GM18861 (cell line): Measurements from ENCODE around the gene ADM2.

Source experiments
- ATAC-seq: cut with Tn5 transposase; IDR thresholded peaks from one replicate; pipeline ENCODE4 v1.9.1; 2021; ENCODE audit not compliant: unreplicated experiment

The ADM2 gene

GRCh38 chr22:50467341-50467740 lies 14.0 kb upstream of the ADM2 start:
- no peak for ATAC-seq

DNA sequence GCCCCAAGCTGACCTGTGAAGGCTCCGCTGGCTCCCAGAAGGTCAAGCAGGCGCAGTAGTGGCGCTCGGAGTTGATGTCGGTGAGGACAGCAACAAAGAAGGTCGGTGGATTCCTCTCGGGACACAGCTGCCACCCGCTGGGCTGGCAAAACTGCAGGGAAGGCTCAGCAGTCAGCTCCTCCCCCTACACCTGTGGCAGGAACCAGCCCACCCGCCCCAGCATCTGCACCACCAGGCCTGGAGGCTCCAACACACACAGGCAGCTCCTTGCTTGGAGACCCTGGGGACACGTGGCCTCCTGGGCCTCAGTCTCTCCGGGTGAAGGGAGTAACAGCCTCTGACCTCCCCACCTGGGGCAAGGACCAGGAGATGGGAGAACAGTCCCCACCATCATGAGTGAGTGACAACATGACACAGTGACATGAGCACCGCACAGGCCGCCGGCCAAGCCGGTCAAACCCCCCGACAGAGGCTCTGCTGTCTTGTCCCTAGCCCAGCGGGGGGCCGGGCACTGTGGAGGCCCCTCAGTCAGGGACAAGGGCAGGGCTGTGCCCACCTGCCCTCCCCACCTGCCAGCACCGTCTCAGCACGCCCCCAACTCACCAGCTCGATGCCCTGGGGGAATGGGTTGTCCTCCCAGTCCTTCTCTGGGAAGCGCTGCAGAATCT lies 13.4 kb upstream of the ADM2 start:
- ATAC-seq, result no peak

DNA sequence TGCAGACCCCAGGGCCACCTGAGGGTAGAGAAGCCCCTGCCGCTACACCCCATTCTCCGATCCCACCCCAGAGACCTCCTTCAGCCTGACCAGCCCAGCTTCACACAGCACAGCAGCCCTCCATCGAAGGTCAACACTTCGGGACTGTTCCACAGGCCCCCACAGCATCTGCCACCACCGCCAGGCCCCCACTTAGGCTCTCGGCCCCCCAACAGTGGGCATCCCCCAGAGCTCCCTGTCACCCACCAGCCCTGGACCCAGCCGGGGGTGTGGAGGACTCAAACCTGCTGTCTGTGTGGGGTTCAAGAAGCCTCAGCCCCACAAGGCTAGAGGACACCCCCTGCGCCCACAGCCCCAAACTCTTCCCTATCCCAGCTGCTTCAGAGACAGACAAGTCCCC lies 12.7 kb upstream of the ADM2 start:
- ATAC-seq, result no peak

GRCh38 chr22:50469377-50470305 lies 11.7 kb upstream of the ADM2 start:
- peak; percentile 38 for ATAC-seq

DNA sequence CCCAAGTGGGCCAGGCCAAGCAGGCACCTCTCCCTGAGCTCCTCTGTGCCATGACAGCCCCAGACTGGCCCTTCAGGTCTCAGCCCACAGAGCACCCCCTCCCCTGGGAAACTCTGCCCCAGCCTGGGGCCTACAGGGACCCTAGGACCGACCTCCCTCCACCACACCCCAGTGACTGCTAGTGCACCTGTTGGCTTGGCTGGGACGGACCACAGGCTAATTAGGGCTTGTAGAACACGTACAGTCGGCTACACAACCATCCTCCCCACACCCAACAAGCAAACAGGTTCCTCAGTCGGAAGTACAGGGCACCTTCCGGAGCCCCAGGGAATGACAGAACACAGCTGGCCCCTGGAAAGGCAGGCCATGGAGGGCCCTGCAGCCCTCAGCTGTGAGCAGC lies 10.9 kb upstream of the ADM2 start:
- ATAC-seq, result peak; percentile 10

- ATAC-seq, result no peak
These were observed 10.0 kb upstream of the ADM2 start for GRCh38 chr22:50471197-50471847.

GRCh38 chr22:50471962-50472361 lies 9.4 kb upstream of the ADM2 start:
- no peak for ATAC-seq

- no peak for ATAC-seq
These were observed 8.3 kb upstream of the ADM2 start for GRCh38 chr22:50473088-50473487.

- ATAC-seq, result no peak
These were observed 7.3 kb upstream of the ADM2 start for GRCh38 chr22:50473855-50474671.

- ATAC-seq, result peak; percentile 49
These were observed 6.4 kb upstream of the ADM2 start, which contains the start of gene SBF1 for GRCh38 chr22:50474710-50475651. Gene SBF1 (minus strand): TSS chr22:50475035. CDS start chr22:50474840, 195 bp downstream.

GRCh38 chr22:50475652-50476002 lies 5.7 kb upstream of the ADM2 start:
- no peak for ATAC-seq

DNA sequence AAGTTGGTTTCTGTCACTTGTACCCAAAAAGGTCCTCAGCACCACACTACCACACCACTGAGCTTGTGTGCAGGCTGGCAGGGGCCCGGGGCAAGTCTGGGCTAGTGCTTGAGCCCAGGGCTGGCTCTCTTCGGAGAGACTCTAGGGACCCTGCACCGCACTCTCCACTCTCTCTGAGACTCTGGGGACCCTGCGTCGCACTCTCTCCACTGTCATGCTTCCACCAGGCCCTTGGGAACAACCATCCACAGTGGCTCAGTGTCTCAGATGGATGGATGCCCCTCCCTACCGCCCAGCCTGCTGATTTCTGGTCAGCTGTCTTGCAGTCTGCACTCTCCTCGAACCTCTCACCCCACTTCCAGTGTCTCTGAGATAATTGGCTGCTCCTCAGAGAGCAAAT lies 4.5 kb upstream of the ADM2 start:
- no peak for ATAC-seq

- no peak for ATAC-seq
These were observed 3.4 kb upstream of the ADM2 start for GRCh38 chr22:50477923-50478322.

DNA sequence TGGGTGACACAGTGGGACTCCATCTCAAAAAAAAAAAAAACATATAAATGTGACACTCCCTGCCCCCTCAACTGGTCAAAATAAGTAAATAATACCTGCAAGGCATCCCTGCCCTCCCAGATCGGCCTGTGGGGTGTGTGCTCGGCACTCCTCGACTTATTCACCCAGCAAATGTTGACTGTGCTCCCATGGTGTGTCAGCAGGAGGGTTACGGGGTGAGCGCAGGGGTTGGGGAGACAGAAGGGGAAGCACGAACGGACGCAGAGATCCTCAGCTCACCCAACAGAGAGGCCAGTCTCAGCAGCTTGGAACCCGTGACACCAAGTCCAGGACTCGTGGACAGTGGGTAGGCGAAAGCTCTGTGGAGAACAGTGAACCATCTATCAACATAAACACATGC lies 1.6 kb upstream of the ADM2 start:
- no peak for ATAC-seq

- no peak for ATAC-seq
These were observed 301 bp upstream of the ADM2 start for GRCh38 chr22:50481045-50481439.

GRCh38 chr22:50482107-50483074 lies 1.0 kb downstream of the ADM2 start:
- ATAC-seq, result no peak

DNA sequence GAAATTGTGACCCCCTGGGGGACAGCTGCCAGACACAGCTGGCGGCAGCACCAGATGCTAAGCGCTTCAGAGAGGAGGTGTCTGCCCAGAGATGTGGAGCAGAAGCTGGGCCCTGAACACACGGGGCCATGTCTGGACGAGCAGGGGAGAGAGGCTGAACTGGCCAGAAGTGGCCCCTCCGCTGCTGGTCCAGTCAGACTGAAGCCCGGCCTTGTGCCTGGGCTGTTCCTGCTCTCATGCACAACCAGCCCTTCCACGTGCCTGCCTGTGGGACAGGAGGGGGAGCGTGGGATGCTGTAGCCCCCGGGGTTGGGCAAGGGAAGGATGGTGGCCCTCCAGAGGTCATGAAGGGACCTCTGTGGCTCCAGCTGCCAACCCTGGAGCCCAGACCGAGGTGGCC lies 1.8 kb downstream of the ADM2 start:
- ATAC-seq, result no peak

GRCh38 chr22:50483556-50483955 lies 2.2 kb downstream of the ADM2 start:
- ATAC-seq, result no peak
